HepG2 (cell line): Measurements from ENCODE around the gene USF2. TPM values are rescaled to one million over a fixed set of nuclear protein-coding genes. Genes with fewer than 3 reads are reported as not detected.

ENCODE experiments used
- ETV6 ChIP-seq: sonication (generic); formaldehyde crosslinking; conservative IDR thresholded peaks from 2 replicates; pipeline ENCODE4 v1.4.0; 2020; ENCODE audit warnings: missing genetic modification reagents
- IRF1 ChIP-seq: sonication (generic); formaldehyde crosslinking; IDR thresholded peaks from 2 replicates; pipeline ENCODE4 v1.4.0; 2020; ENCODE audit warnings: low read depth, mild to moderate bottlenecking, missing genetic modification reagents
- KAT7 ChIP-seq: IDR thresholded peaks from 2 replicates; pipeline ENCODE4 v1.6.1; 2018; ENCODE audit warnings: borderline replicate concordance, missing compliant biosample characterization
- ZBTB7B ChIP-seq: sonication (generic); formaldehyde crosslinking; IDR thresholded peaks from 2 replicates; pipeline ENCODE4 v1.4.0; 2020; ENCODE audit warnings: missing genetic modification reagents
- ZNF34 ChIP-seq: sonication (generic); formaldehyde crosslinking; IDR thresholded peaks from 2 replicates; pipeline ENCODE4 v1.4.0; 2020; ENCODE audit warnings: mild to moderate bottlenecking, missing genetic modification reagents, borderline replicate concordance
- ZNF512B ChIP-seq: sonication (generic); formaldehyde crosslinking; IDR thresholded peaks from 2 replicates; pipeline ENCODE4 v1.5.1; 2020; ENCODE audit warnings: missing genetic modification reagents, mild to moderate bottlenecking, borderline replicate concordance
- ZNF598 ChIP-seq: sonication (generic); formaldehyde crosslinking; IDR thresholded peaks from 2 replicates; pipeline ENCODE4 v1.5.1; 2020; ENCODE audit warnings: mild to moderate bottlenecking, missing genetic modification reagents, borderline replicate concordance
- ZXDC ChIP-seq: sonication (generic); formaldehyde crosslinking; IDR thresholded peaks from 2 replicates; pipeline ENCODE4 v1.5.0; 2020; ENCODE audit warnings: mild to moderate bottlenecking, missing genetic modification reagents
- polyA plus RNA-seq, 8 experiments: library from polyadenylated mRNA; depleted of rRNA in 3 of 8; stranded (reverse) in 7 of 8; unstranded in 1 of 8; fragments of >200 nt; fragmentation: Illumina TruSeq in 4 of 8; extraction: Trizol in 4 of 8; gene quantifications; 2 replicates each; pipeline versions ENCODE4 v1.2.1 to v1.2.3, GENCODE V29; 2011 to 2016; ENCODE audit warnings: low read depth in 4 of 8, missing spikeins in 1 of 8, mixed read lengths in 1 of 8; ENCODE audit not compliant: insufficient read depth in 1 of 8
- total RNA-seq, 5 experiments: library from RNA; depleted of rRNA; stranded (reverse); fragments of >200 nt; fragmentation: Illumina TruSeq; extraction: Trizol; gene quantifications; 2 replicates each; pipeline ENCODE4 v1.2.3, GENCODE V29; 2016; ENCODE audit warnings: low read depth in 1 of 5
- TF ChIP-seq, protein P1 (sequence below): sonication (generic); formaldehyde crosslinking; IDR thresholded peaks from 2 replicates; pipeline ENCODE4 v1.4.0; 2020; ENCODE audit warnings: mild to moderate bottlenecking, missing genetic modification reagents, borderline replicate concordance
- TF ChIP-seq, protein P2 (sequence below): sonication (generic); formaldehyde crosslinking; IDR thresholded peaks from 2 replicates; pipeline ENCODE4 v1.4.0; 2020; ENCODE audit warnings: missing genetic modification reagents
- TF ChIP-seq, protein P3 (sequence below): sonication (generic); formaldehyde crosslinking; IDR thresholded peaks from 2 replicates; pipeline ENCODE4 v1.4.0; 2020; ENCODE audit warnings: missing genetic modification reagents

USF2 gene
- total and polyA plus RNA-seq, 2 of the 13 experiments (the other 11 are each of a cell fraction or from before 2014, with no cell fraction given): 54.9 to 106 TPM

- TF ChIP-seq ZNF512B (CRISPR knock-in tag) (no peak), ZXDC (CRISPR knock-in tag) (no peak), ZBTB7B (CRISPR knock-in tag) (0 out of 2 replicates have a peak, but pooled peaks have one; percentile 9), KAT7 (CRISPR knock-in tag) (peak; percentile 22; the same call in 1 of the 2 replicates), ZNF34 (CRISPR knock-in tag) (no peak), ETV6 (CRISPR knock-in tag) (no peak), ZNF598 (0 out of 2 replicates have a peak, but pooled peaks have one; percentile 49), IRF1 (CRISPR knock-in tag) (no peak)
- TF ChIP-seq, protein P1, sequence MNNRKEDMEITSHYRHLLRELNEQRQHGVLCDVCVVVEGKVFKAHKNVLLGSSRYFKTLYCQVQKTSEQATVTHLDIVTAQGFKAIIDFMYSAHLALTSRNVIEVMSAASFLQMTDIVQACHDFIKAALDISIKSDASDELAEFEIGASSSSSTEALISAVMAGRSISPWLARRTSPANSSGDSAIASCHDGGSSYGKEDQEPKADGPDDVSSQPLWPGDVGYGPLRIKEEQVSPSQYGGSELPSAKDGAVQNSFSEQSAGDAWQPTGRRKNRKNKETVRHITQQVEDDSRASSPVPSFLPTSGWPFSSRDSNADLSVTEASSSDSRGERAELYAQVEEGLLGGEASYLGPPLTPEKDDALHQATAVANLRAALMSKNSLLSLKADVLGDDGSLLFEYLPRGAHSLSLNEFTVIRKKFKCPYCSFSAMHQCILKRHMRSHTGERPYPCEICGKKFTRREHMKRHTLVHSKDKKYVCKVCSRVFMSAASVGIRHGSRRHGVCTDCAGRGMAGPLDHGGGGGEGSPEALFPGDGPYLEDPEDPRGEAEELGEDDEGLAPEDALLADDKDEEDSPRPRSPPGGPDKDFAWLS (CRISPR knock-in tag): 0 out of 2 replicates have a peak, but pooled peaks have one; percentile 41
- TF ChIP-seq, protein P2, sequence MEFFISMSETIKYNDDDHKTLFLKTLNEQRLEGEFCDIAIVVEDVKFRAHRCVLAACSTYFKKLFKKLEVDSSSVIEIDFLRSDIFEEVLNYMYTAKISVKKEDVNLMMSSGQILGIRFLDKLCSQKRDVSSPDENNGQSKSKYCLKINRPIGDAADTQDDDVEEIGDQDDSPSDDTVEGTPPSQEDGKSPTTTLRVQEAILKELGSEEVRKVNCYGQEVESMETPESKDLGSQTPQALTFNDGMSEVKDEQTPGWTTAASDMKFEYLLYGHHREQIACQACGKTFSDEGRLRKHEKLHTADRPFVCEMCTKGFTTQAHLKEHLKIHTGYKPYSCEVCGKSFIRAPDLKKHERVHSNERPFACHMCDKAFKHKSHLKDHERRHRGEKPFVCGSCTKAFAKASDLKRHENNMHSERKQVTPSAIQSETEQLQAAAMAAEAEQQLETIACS (CRISPR knock-in tag): 0 out of 2 replicates have a peak, but pooled peaks have one; percentile 8
- TF ChIP-seq, protein P3, sequence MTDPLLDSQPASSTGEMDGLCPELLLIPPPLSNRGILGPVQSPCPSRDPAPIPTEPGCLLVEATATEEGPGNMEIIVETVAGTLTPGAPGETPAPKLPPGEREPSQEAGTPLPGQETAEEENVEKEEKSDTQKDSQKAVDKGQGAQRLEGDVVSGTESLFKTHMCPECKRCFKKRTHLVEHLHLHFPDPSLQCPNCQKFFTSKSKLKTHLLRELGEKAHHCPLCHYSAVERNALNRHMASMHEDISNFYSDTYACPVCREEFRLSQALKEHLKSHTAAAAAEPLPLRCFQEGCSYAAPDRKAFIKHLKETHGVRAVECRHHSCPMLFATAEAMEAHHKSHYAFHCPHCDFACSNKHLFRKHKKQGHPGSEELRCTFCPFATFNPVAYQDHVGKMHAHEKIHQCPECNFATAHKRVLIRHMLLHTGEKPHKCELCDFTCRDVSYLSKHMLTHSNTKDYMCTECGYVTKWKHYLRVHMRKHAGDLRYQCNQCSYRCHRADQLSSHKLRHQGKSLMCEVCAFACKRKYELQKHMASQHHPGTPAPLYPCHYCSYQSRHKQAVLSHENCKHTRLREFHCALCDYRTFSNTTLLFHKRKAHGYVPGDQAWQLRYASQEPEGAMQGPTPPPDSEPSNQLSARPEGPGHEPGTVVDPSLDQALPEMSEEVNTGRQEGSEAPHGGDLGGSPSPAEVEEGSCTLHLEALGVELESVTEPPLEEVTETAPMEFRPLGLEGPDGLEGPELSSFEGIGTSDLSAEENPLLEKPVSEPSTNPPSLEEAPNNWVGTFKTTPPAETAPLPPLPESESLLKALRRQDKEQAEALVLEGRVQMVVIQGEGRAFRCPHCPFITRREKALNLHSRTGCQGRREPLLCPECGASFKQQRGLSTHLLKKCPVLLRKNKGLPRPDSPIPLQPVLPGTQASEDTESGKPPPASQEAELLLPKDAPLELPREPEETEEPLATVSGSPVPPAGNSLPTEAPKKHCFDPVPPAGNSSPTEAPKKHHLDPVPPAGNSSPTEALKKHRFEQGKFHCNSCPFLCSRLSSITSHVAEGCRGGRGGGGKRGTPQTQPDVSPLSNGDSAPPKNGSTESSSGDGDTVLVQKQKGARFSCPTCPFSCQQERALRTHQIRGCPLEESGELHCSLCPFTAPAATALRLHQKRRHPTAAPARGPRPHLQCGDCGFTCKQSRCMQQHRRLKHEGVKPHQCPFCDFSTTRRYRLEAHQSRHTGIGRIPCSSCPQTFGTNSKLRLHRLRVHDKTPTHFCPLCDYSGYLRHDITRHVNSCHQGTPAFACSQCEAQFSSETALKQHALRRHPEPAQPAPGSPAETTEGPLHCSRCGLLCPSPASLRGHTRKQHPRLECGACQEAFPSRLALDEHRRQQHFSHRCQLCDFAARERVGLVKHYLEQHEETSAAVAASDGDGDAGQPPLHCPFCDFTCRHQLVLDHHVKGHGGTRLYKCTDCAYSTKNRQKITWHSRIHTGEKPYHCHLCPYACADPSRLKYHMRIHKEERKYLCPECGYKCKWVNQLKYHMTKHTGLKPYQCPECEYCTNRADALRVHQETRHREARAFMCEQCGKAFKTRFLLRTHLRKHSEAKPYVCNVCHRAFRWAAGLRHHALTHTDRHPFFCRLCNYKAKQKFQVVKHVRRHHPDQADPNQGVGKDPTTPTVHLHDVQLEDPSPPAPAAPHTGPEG (CRISPR knock-in tag): no peak
Observed at GRCh38 chr19:35249146-35249847, 19.5 kb upstream of the USF2 start (continued).
